SK-N-SH treated with all-trans-retinoic acid at 6 μM for 48 hours (cell line): Measurements from ENCODE around the gene APRT.

Source experiments
- TCF4 ChIP-seq: fragments of 250-450 bp; sonication (Bioruptor Pico); IDR thresholded peaks from 2 replicates; pipeline ENCODE4 v1.8.0; 2021; ENCODE audit warnings: mild to moderate bottlenecking, moderate library complexity, borderline replicate concordance
- ZFP3 ChIP-seq: fragments of 250-450 bp; sonication (Bioruptor Pico); IDR thresholded peaks from 2 replicates; pipeline ENCODE4 v1.5.0; 2020; ENCODE audit warnings: mild to moderate bottlenecking, moderate library complexity

GRCh38 chr16:88762258-88762870 is 49.4 kb downstream of the APRT start:
- TF ChIP-seq ZFP3 (no peak), TCF4 (CRISPR knock-in tag) (no peak)
